B cell (primary cell): Measurements from ENCODE around the gene ZNF277. TPM values are rescaled to one million over a fixed set of nuclear protein-coding genes. Genes with fewer than 3 reads are reported as not detected.

Source experiments
- ATAC-seq: fragments of 200-7000 bp; cut with Tn5 transposase; one replicate; pipeline ENCODE4 v1.10.0; 2021; ENCODE audit warnings: low read depth, mild to moderate bottlenecking, moderate number of reproducible peaks, moderate library complexity
- CTCF ChIA-PET: fragments of 350-600 bp; sonication (Branson Sonifier 250); formaldehyde crosslinking; loops from one replicate; lab custom pipeline; 2021; ENCODE audit warnings: antibody characterized with exemption, inconsistent platforms; lab: Charles Lee
- POLR2A ChIA-PET: fragments of 350-600 bp; sonication (Branson Sonifier 250); formaldehyde crosslinking; loops from one replicate; lab custom pipeline; 2021; ENCODE audit warnings: antibody characterized with exemption; lab: Charles Lee
- DNase-seq: peaks from one replicate; pipeline ENCODE4 v3.0.0; 2013
- H2AFZ ChIP-seq: 2 replicates; pipeline ENCODE4 v1.6.1; 2012; ENCODE audit warnings: mild to moderate bottlenecking, low read depth, low read length; ENCODE audit not compliant: insufficient read depth, poor library complexity, severe bottlenecking
- H3K27ac ChIP-seq, 2 donors: 1 replicate in 1 of 2; 2 replicates in 1 of 2; pipeline ENCODE4 v1.5.1; 2012 to 2013; ENCODE audit warnings: low read length in 2 of 2, mild to moderate bottlenecking in 2 of 2, moderate library complexity in 1 of 2
- H3K27me3 ChIP-seq, 4 experiments: fragments of 200-600 bp in 1 of 4; sonication (generic) in 1 of 4; replicated peaks in 1 of 4; 1 replicate in 2 of 4; 2 replicates in 2 of 4; pipeline versions ENCODE4 v1.6.1 to v1.7.0; 2013 to 2016; ENCODE audit warnings: low read length in 3 of 4, mild to moderate bottlenecking in 2 of 4, mixed read lengths in 1 of 4, moderate library complexity in 1 of 4; ENCODE audit not compliant: insufficient read depth in 4 of 4, control insufficient read depth in 3 of 4; ENCODE audit errors: control extremely low read depth in 1 of 4
- H3K36me3 ChIP-seq, 2 experiments: replicated peaks in 1 of 2; 1 replicate in 1 of 2; 2 replicates in 1 of 2; pipeline versions ENCODE4 v1.6.1 to v1.7.1; 2013; ENCODE audit warnings: low read length in 1 of 2; ENCODE audit not compliant: insufficient read depth in 2 of 2, control insufficient read depth in 1 of 2; ENCODE audit errors: control extremely low read depth in 1 of 2, extremely low read depth in 1 of 2
- H3K4me1 ChIP-seq, 2 donors: fragments of 200-600 bp in 1 of 2; sonication (generic) in 1 of 2; 1 replicate in 1 of 2; 2 replicates in 1 of 2; pipeline versions ENCODE4 v1.5.1 to v1.6.1; 2013 to 2017; ENCODE audit warnings: low read length in 2 of 2; ENCODE audit not compliant: control insufficient read depth in 2 of 2, insufficient read depth in 2 of 2
- H3K4me2 ChIP-seq: replicated peaks from 2 replicates; pipeline ENCODE3; 2012; ENCODE audit warnings: mild to moderate bottlenecking, low read depth, low read length; ENCODE audit not compliant: poor library complexity, severe bottlenecking
- H3K4me3 ChIP-seq, 5 experiments: fragments of 200-600 bp in 1 of 5; sonication (generic) in 1 of 5; 1 replicate in 3 of 5; 2 replicates in 2 of 5; pipeline versions ENCODE4 v1.5.1 to v1.7.0; 2011 to 2016; ENCODE audit warnings: low read length in 4 of 5, mild to moderate bottlenecking in 4 of 5, low read depth in 2 of 5, control low read depth in 1 of 5, moderate library complexity in 1 of 5; ENCODE audit not compliant: insufficient read depth in 1 of 5; ENCODE audit errors: control extremely low read depth in 1 of 5, extremely low read depth in 1 of 5
- H3K79me2 ChIP-seq: fragments of 200-600 bp; sonication (generic); one replicate; pipeline ENCODE4 v1.6.0; 2016; ENCODE audit warnings: low read length; ENCODE audit not compliant: control insufficient read depth, insufficient read depth
- H3K9ac ChIP-seq: fragments of 200-600 bp; sonication (generic); 2 replicates; pipeline ENCODE4 v1.6.1; 2017; ENCODE audit warnings: mild to moderate bottlenecking, low read length, moderate library complexity
- H3K9me3 ChIP-seq, 3 donors: one replicate each; pipeline versions ENCODE4 v1.6.1 to v1.7.1; 2013; ENCODE audit warnings: low read length in 2 of 3; ENCODE audit not compliant: control insufficient read depth in 2 of 3, insufficient read depth in 1 of 3; ENCODE audit errors: control extremely low read depth in 1 of 3
- H4K20me1 ChIP-seq: 2 replicates; pipeline ENCODE4 v1.6.0; 2012; ENCODE audit warnings: mild to moderate bottlenecking, low read length; ENCODE audit not compliant: insufficient read depth, control insufficient read depth, poor library complexity, severe bottlenecking
- H3K27ac Mint-ChIP-seq: one replicate; pipeline ENCODE4 v1.8.0; 2021; ENCODE audit warnings: mixed read lengths
- H3K27me3 Mint-ChIP-seq: one replicate; pipeline ENCODE4 v1.8.0; 2021; ENCODE audit warnings: mixed read lengths
- H3K4me1 Mint-ChIP-seq: one replicate; pipeline ENCODE4 v1.8.0; 2021; ENCODE audit warnings: mixed read lengths
- H3K4me3 Mint-ChIP-seq: one replicate; pipeline ENCODE4 v1.8.0; 2021; ENCODE audit warnings: mixed read lengths
- H3K9me3 Mint-ChIP-seq: one replicate; pipeline ENCODE4 v1.8.0; 2022; ENCODE audit warnings: mixed read lengths; ENCODE audit not compliant: insufficient read depth
- EZH2 ChIP-seq: IDR thresholded peaks from 2 replicates; pipeline ENCODE4 v1.6.1; 2012; ENCODE audit warnings: borderline replicate concordance, low read depth, mild to moderate bottlenecking, moderate library complexity, low read length; ENCODE audit not compliant: insufficient read depth, poor library complexity, severe bottlenecking
- WGBS: methylation state at CpG from one replicate; pipeline ENCODE4 v1.1.5; 2013; ENCODE audit warnings: missing lambda C conversion rate; ENCODE audit not compliant: insufficient coverage; 5-methylcytosine and 5-hydroxymethylcytosine counted together
- intact Hi-C: fragments of 100-400 bp; cut with micrococcal nuclease; formaldehyde crosslinking; loops from one replicate; pipeline ENCODE4 v1.10.0; 2022
- polyA plus RNA-seq: library from polyadenylated mRNA; depleted of rRNA; stranded (reverse); fragments of >200 nt; gene quantifications from 2 replicates; pipeline ENCODE4 v1.2.3, GENCODE V29; 2012
- total RNA-seq, 2 donors: library from RNA; stranded (reverse); fragments of 120-200 nt in 1 of 2; gene quantifications; 1 replicate in 1 of 2; 2 replicates in 1 of 2; pipeline versions ENCODE4 v1.2.3 to v1.2.4, GENCODE V29; 2013 to 2022
- TF ChIP-seq, protein P1 (sequence below): fragments of 200-600 bp; IDR thresholded peaks from one replicate; pipeline ENCODE4 v1.8.0; 2022; ENCODE audit warnings: antibody characterized with exemption, mild to moderate bottlenecking

The ZNF277 gene
- total and polyA plus RNA-seq, 2 donors (not counting 1 experiment from before 2014, with no cell fraction given): 9.5 to 18.6 TPM

DNA sequence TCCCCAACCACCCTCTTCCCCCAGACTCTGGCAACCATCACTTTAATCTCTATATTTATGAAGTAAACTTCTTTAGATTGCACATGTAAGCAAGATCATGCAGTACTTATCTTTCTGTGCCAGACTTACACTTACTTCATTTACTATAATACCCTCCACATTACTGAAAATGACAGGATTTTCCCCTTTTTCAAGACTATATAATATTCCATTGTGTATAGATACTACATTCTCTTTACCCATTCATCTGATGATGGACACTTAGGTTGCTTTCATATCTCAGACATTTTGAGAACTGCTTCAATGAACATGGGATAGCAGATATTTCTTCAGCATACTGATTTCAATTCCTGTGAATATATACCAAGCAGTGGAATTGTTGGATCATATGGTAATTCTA lies 4.7 kb upstream of the ZNF277 start:
- ATAC-seq (no peak), DNase-seq (no peak)
- ChIA-PET POLR2A (no interaction called here), CTCF (no interaction called here)
- Histone ChIP-seq H2AFZ (no peak overlapping the region), H3K4me3 (no peak overlapping the region), H3K27ac (no peak overlapping the region), H3K9me3 (peaks cover 0 to 3% (median 0%) of the 10 kb centered on the region in 3 donors), H3K4me1 (peaks cover 19 to 20% of the 10 kb centered on the region in 2 donors), H3K36me3 (no peaks in the 10 kb centered on the region), H3K4me2 (no peak overlapping the region), H3K79me2 (peaks cover 15% of the 10 kb centered on the region), H3K27me3 (peaks cover 0 to 37% (median 32%) of the 10 kb centered on the region in 4 experiments), H4K20me1 (no peaks in the 10 kb centered on the region), H3K9ac (no peak overlapping the region)
- H3K27ac Mint-ChIP-seq: no peak overlapping the region
- TF ChIP-seq EZH2: no peak
- TF ChIP-seq, protein P1, sequence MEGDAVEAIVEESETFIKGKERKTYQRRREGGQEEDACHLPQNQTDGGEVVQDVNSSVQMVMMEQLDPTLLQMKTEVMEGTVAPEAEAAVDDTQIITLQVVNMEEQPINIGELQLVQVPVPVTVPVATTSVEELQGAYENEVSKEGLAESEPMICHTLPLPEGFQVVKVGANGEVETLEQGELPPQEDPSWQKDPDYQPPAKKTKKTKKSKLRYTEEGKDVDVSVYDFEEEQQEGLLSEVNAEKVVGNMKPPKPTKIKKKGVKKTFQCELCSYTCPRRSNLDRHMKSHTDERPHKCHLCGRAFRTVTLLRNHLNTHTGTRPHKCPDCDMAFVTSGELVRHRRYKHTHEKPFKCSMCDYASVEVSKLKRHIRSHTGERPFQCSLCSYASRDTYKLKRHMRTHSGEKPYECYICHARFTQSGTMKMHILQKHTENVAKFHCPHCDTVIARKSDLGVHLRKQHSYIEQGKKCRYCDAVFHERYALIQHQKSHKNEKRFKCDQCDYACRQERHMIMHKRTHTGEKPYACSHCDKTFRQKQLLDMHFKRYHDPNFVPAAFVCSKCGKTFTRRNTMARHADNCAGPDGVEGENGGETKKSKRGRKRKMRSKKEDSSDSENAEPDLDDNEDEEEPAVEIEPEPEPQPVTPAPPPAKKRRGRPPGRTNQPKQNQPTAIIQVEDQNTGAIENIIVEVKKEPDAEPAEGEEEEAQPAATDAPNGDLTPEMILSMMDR: no peak
- intact Hi-C loops: no loop called here
- H3K27me3 Mint-ChIP-seq: peaks cover 58% of the 10 kb centered on the region
- H3K4me1 Mint-ChIP-seq: peaks cover 25% of the 10 kb centered on the region
- H3K9me3 Mint-ChIP-seq: no peaks in the 10 kb centered on the region
- H3K4me3 Mint-ChIP-seq: no peak overlapping the region

DNA sequence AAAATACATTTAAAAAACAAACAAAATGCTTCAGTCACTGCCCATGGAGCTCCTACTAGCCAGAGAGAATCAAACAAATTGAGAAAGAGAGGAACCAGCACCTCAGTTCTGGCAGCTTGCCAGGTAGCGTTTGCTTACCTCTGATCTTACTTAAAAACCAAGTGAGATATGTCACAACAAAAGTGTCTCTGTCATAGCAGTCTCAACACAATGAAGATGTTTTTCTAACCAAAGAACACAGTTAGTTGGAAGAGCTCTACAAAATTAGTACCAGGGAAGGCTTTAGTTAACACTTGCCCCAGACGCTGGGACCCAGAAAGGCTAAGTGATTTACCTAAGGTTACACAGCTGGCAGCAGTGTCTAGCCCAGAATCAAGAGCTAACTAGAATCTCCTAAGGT lies 3.7 kb upstream of the ZNF277 start:
- ChIA-PET POLR2A (interaction anchor here (0.7 kb wide), 1 partner anchor 10 kb away, joined by 4 read pairs; no protein-coding TSS in a partner anchor), CTCF (no interaction called here)
- Histone ChIP-seq H3K9me3 (peaks cover 0 to 3% (median 0%) of the 10 kb centered on the region in 3 donors), H4K20me1 (no peaks in the 10 kb centered on the region), H3K27ac (no peak overlapping the region), H3K9ac (no peak overlapping the region), H3K36me3 (no peaks in the 10 kb centered on the region), H2AFZ (no peak overlapping the region), H3K4me1 (peaks cover 27 to 29% of the 10 kb centered on the region in 2 donors), H3K27me3 (peaks cover 0 to 37% (median 32%) of the 10 kb centered on the region in 4 experiments), H3K4me2 (no peak overlapping the region), H3K4me3 (no peak overlapping the region), H3K79me2 (peaks cover 25% of the 10 kb centered on the region)
- H3K4me1 Mint-ChIP-seq: peaks cover 34% of the 10 kb centered on the region
- peak; percentile 55 for DNase-seq
- H3K27ac Mint-ChIP-seq: no peak overlapping the region
- H3K27me3 Mint-ChIP-seq: peaks cover 49% of the 10 kb centered on the region
- H3K9me3 Mint-ChIP-seq: no peaks in the 10 kb centered on the region
- WGBS: 90% methylated on average over 1 of the region's 2 CpGs
- intact Hi-C loops: no loop called here
- no peak overlapping the region for H3K4me3 Mint-ChIP-seq
- no peak for ATAC-seq
- TF ChIP-seq, protein P1: no peak
- TF ChIP-seq EZH2: no peak
